IMR-90 (cell line): ENCODE data around the gene RAB12. TPM values are rescaled to one million over a fixed set of nuclear protein-coding genes. Genes with fewer than 3 reads are reported as not detected.

Source experiments
- ATAC-seq: fragments of 200-7000 bp; cut with Tn5 transposase; 2 replicates; pipeline ENCODE4 v1.9.1; 2020; ENCODE audit warnings: low read depth, mild to moderate bottlenecking, moderate library complexity
- BruUV-seq: library from RNA; stranded (reverse); fragments of 400-500 nt; replicated peaks from 2 replicates; lab custom pipeline; 2021; lab: Mats Ljungman, UMichigan
- CTCF ChIA-PET: fragments of 300-600 bp; formaldehyde crosslinking; extraction: SDS; loops from one replicate; lab custom pipeline; 2021; ENCODE audit warnings: antibody characterized with exemption; lab: Yijun Ruan, JAX
- POLR2A ChIA-PET: fragments of 300-600 bp; sonication (Branson Sonifier 250); formaldehyde crosslinking; loops from one replicate; lab custom pipeline; 2022; ENCODE audit warnings: antibody characterized with exemption; ENCODE audit not compliant: unreplicated experiment; lab: Charles Lee
- DNase-seq: peaks from one replicate; pipeline ENCODE4 v3.0.0; 2013
- H2AFZ ChIP-seq: replicated peaks from 2 replicates; pipeline ENCODE3; 2013; ENCODE audit warnings: low read length, mild to moderate bottlenecking; ENCODE audit not compliant: poor library complexity
- H2AK5ac ChIP-seq: 2 replicates; pipeline ENCODE4 v1.6.1; 2013; ENCODE audit warnings: low read depth, low read length, inconsistent platforms
- H2AK9ac ChIP-seq: replicated peaks from 2 replicates; pipeline ENCODE3; 2013; ENCODE audit warnings: mild to moderate bottlenecking, low read depth, low read length, moderate library complexity; ENCODE audit not compliant: poor library complexity
- H2BK120ac ChIP-seq: 2 replicates; pipeline ENCODE4 v1.6.1; 2013; ENCODE audit warnings: low read depth, low read length, inconsistent platforms
- H2BK15ac ChIP-seq: 3 replicates; pipeline ENCODE4 v1.6.1; 2013; ENCODE audit warnings: low read depth, low read length, inconsistent platforms
- H2BK20ac ChIP-seq: 2 replicates; pipeline ENCODE4 v1.6.1; 2013; ENCODE audit warnings: low read depth, mild to moderate bottlenecking, inconsistent platforms, low read length, moderate library complexity
- H2BK5ac ChIP-seq: 2 replicates; pipeline ENCODE4 v1.6.1; 2013; ENCODE audit warnings: mild to moderate bottlenecking, low read depth, low read length, inconsistent platforms; ENCODE audit not compliant: poor library complexity, severe bottlenecking
- H3K14ac ChIP-seq: replicated peaks from 2 replicates; pipeline ENCODE4 v1.6.1; 2013; ENCODE audit warnings: low read depth, low read length, inconsistent platforms
- H3K18ac ChIP-seq: 2 replicates; pipeline ENCODE4 v1.6.1; 2013; ENCODE audit warnings: low read depth, low read length, control low read depth
- H3K23ac ChIP-seq: 2 replicates; pipeline ENCODE4 v1.6.1; 2013; ENCODE audit warnings: low read depth, low read length, inconsistent platforms
- H3K27ac ChIP-seq: 2 replicates; pipeline ENCODE4 v1.5.1; 2013; ENCODE audit warnings: mild to moderate bottlenecking, control low read depth, low read length; ENCODE audit not compliant: insufficient read depth
- H3K27me3 ChIP-seq: 2 replicates; pipeline ENCODE4 v1.6.1; 2013; ENCODE audit warnings: low read length; ENCODE audit not compliant: control insufficient read depth, insufficient read depth
- H3K36me3 ChIP-seq: 2 replicates; pipeline ENCODE4 v1.6.1; 2013; ENCODE audit warnings: low read length, mixed read lengths; ENCODE audit not compliant: control insufficient read depth, insufficient read depth
- H3K4ac ChIP-seq: 2 replicates; pipeline ENCODE4 v1.6.1; 2013; ENCODE audit warnings: low read depth, low read length, inconsistent platforms
- H3K4me1 ChIP-seq: 2 replicates; pipeline ENCODE4 v1.6.1; 2013; ENCODE audit warnings: low read length, mixed read lengths; ENCODE audit not compliant: control insufficient read depth, insufficient read depth
- H3K4me2 ChIP-seq: 2 replicates; pipeline ENCODE4 v1.6.1; 2013; ENCODE audit warnings: low read depth, mild to moderate bottlenecking, control low read depth, low read length, moderate library complexity
- H3K4me3 ChIP-seq: 2 replicates; pipeline ENCODE4 v1.5.1; 2013; ENCODE audit warnings: low read depth, mild to moderate bottlenecking, control low read depth, low read length, moderate library complexity; ENCODE audit not compliant: insufficient read depth
- H3K56ac ChIP-seq: 2 replicates; pipeline ENCODE4 v1.6.1; 2013; ENCODE audit warnings: low read length, inconsistent platforms; ENCODE audit not compliant: insufficient read depth; ENCODE audit errors: extremely low read depth
- H3K79me1 ChIP-seq, 2 experiments: 2 replicates each; pipeline ENCODE4 v1.6.1; 2013; ENCODE audit warnings: low read length in 2 of 2, inconsistent platforms in 1 of 2, low read depth in 1 of 2
- H3K9ac ChIP-seq: 2 replicates; pipeline ENCODE4 v1.6.1; 2013; ENCODE audit warnings: low read depth, low read length, control low read depth
- H3K9me1 ChIP-seq: 2 replicates; pipeline ENCODE4 v1.6.1; 2013; ENCODE audit warnings: low read length, inconsistent platforms; ENCODE audit not compliant: insufficient read depth
- H3K9me3 ChIP-seq: 2 replicates; pipeline ENCODE4 v1.6.1; 2013; ENCODE audit warnings: low read length; ENCODE audit not compliant: control insufficient read depth, insufficient read depth
- H4K20me1 ChIP-seq: 2 replicates; pipeline ENCODE4 v1.6.1; 2013; ENCODE audit warnings: low read length, inconsistent platforms; ENCODE audit not compliant: insufficient read depth
- H4K5ac ChIP-seq: 2 replicates; pipeline ENCODE4 v1.6.1; 2013; ENCODE audit warnings: mild to moderate bottlenecking, low read depth, low read length, control low read depth
- H4K8ac ChIP-seq, 2 experiments: 2 replicates each; pipeline ENCODE4 v1.6.1; 2013; ENCODE audit warnings: low read depth in 2 of 2, low read length in 2 of 2, control low read depth in 1 of 2, inconsistent platforms in 1 of 2
- H4K91ac ChIP-seq: 2 replicates; pipeline ENCODE4 v1.6.1; 2013; ENCODE audit warnings: low read depth, low read length, inconsistent platforms; ENCODE audit not compliant: insufficient read depth
- BHLHE40 ChIP-seq: fragments of 150-350 bp; IDR thresholded peaks from 2 replicates; pipeline ENCODE4 v1.6.1; 2016; ENCODE audit warnings: mild to moderate bottlenecking, low read depth, low read length
- CEBPB ChIP-seq: IDR thresholded peaks from 2 replicates; pipeline ENCODE4 v1.6.1; 2012; ENCODE audit warnings: low read depth, low read length, improper control_type of control experiment
- CHD1 ChIP-seq: IDR thresholded peaks from 2 replicates; pipeline ENCODE4 v1.6.1; 2012; ENCODE audit warnings: low read depth, low read length, improper control_type of control experiment
- FOS ChIP-seq: fragments of 150-350 bp; IDR thresholded peaks from 2 replicates; pipeline ENCODE4 v1.6.1; 2016; ENCODE audit warnings: low read depth, low read length
- MAFK ChIP-seq: IDR thresholded peaks from 2 replicates; pipeline ENCODE4 v1.6.1; 2012; ENCODE audit warnings: low read depth, low read length, improper control_type of control experiment
- MAZ ChIP-seq: IDR thresholded peaks from 2 replicates; pipeline ENCODE4 v1.6.1; 2012; ENCODE audit warnings: low read depth, mild to moderate bottlenecking, low read length, improper control_type of control experiment, moderate library complexity, borderline replicate concordance
- MXI1 ChIP-seq: IDR thresholded peaks from 2 replicates; pipeline ENCODE4 v1.6.1; 2012; ENCODE audit warnings: low read depth, mild to moderate bottlenecking, low read length, moderate library complexity, borderline replicate concordance
- NFE2L2 ChIP-seq: fragments of 150-350 bp; IDR thresholded peaks from 2 replicates; pipeline ENCODE4 v1.6.1; 2016; ENCODE audit warnings: low read depth, mild to moderate bottlenecking, low read length
- POLR2A ChIP-seq: IDR thresholded peaks from 2 replicates; pipeline ENCODE4 v1.6.1; 2012; ENCODE audit warnings: mild to moderate bottlenecking, low read depth, low read length
- RAD21 ChIP-seq: IDR thresholded peaks from 2 replicates; pipeline ENCODE4 v1.6.1; 2012; ENCODE audit warnings: low read length, improper control_type of control experiment
- RCOR1 ChIP-seq: IDR thresholded peaks from 2 replicates; pipeline ENCODE4 v1.6.1; 2012; ENCODE audit warnings: mild to moderate bottlenecking, low read length, improper control_type of control experiment; ENCODE audit not compliant: insufficient replicate concordance
- RFX5 ChIP-seq: IDR thresholded peaks from 2 replicates; pipeline ENCODE4 v1.8.0; 2012; ENCODE audit warnings: low read depth, mild to moderate bottlenecking, low read length, moderate library complexity
- SMC3 ChIP-seq: fragments of 150-350 bp; IDR thresholded peaks from 2 replicates; pipeline ENCODE4 v1.6.1; 2016; ENCODE audit warnings: low read depth, mild to moderate bottlenecking, antibody characterized with exemption, low read length, moderate library complexity
- WGBS, 2 experiments: methylation state at CpG; one replicate each; pipeline versions ENCODE4 v1.1.5 to v1.1.7; 2013; ENCODE audit warnings: missing lambda C conversion rate in 2 of 2; ENCODE audit not compliant: insufficient read length in 1 of 2; ENCODE audit errors: extremely low coverage in 2 of 2; 5-methylcytosine and 5-hydroxymethylcytosine counted together
- dilution Hi-C: fragments of 300-500 bp; cut with HindIII; formaldehyde crosslinking; loops from one replicate; pipeline ENCODE4 v1.14.3; 2018; ENCODE audit warnings: low sequenced_read_pairs; ENCODE audit not compliant: unreplicated experiment
- in situ Hi-C: fragments of 300-500 bp; cut with MboI; formaldehyde crosslinking; loops from 3 replicates; pipeline ENCODE4 v1.14.3; 2019; ENCODE audit warnings: low sequenced_read_pairs, inconsistent platforms, mixed read lengths
- intact Hi-C: fragments of 100-400 bp; cut with micrococcal nuclease; formaldehyde crosslinking; loops from 2 replicates; pipeline ENCODE4 v1.10.0; 2022
- polyA plus RNA-seq, 3 experiments: library from polyadenylated mRNA; depleted of rRNA; stranded (reverse); fragments of >200 nt; gene quantifications; 2 replicates each; pipeline ENCODE4 v1.2.3, GENCODE V29; 2012; ENCODE audit warnings: low replicate concordance in 1 of 3
- total RNA-seq: library from RNA; depleted of rRNA; stranded (reverse); fragments of >200 nt; gene quantifications from 2 replicates; pipeline ENCODE4 v1.2.3, GENCODE V29; 2012
- TF ChIP-seq, protein P1 (sequence below): fragments of 150-350 bp; IDR thresholded peaks from 2 replicates; pipeline ENCODE4 v1.6.1; 2016; ENCODE audit warnings: low read depth, mild to moderate bottlenecking, low read length, moderate library complexity, borderline replicate concordance
- TF ChIP-seq, protein P2 (sequence below): conservative IDR thresholded peaks from 2 replicates; pipeline ENCODE4 v1.5.1; 2012; ENCODE audit warnings: mild to moderate bottlenecking, low read depth, low read length, improper control_type of control experiment
- TF ChIP-seq, protein P3 (sequence below): fragments of 150-350 bp; IDR thresholded peaks from 2 replicates; pipeline ENCODE4 v1.6.1; 2017; ENCODE audit warnings: mild to moderate bottlenecking, antibody characterized with exemption, low read length, low read depth

RAB12 gene
- total and polyA plus RNA-seq, 2 of the 4 experiments (the other 2 are of a cell fraction): 14.9 to 19.2 TPM

DNA sequence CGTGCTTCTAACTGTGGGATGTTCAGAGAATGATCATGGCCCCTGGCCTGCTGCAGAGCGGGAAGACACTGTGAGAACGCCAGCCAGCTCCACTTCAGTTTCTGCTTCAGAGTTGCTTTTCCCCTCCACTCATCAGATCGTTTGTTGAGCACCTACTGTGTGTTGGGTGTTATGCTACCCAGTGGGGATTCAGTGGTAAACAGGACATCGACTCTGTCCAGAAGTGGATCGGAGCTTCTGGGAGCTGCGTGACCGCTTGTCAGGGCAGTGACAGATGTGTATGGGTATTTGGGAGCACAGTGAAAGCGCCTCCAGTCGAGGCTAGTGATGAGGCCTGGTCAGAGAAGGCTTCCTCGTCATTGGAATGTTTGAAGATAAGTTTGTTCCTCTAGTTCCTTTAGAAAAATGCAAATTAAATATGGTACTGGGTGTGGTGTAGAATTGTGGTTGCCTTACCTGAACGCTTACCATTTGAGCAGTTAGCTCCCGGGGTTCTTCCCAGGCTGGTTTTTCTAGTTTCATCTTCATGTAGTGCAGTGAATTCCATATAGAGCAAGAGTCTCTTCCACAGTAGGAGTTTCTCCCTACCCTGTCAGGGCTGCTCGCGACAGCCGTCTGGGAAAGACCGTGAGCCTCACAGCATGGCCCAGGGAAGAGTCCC lies 2.8 kb downstream of the RAB12 start:
- in situ Hi-C loops (no loop called here), intact Hi-C loops (no loop called here), dilution Hi-C loops (no loop called here)
- POLR2A ChIA-PET: no interaction called here
- Histone ChIP-seq H3K4ac (no peak overlapping the region), H3K14ac (no peak overlapping the region), H4K8ac (no peak overlapping the region), H3K4me1 (peaks cover 18% of the 10 kb centered on the region), H3K9me1 (peaks cover 19% of the 10 kb centered on the region), H3K18ac (no peak overlapping the region), H3K36me3 (peaks cover 5% of the 10 kb centered on the region), H3K27me3 (no peaks in the 10 kb centered on the region), H2AK5ac (no peak overlapping the region), H2AK9ac (no peak overlapping the region), H3K23ac (no peak overlapping the region), H4K5ac (no peak overlapping the region), H4K20me1 (peaks cover 68% of the 10 kb centered on the region), H3K79me1 (peaks cover 21 to 63% of the 10 kb centered on the region in 2 experiments), H4K91ac (no peak overlapping the region), H2BK5ac (no peak overlapping the region), H2BK120ac (no peak overlapping the region), H3K9me3 (no peaks in the 10 kb centered on the region), H3K27ac (no peak overlapping the region), H2BK15ac (no peak overlapping the region), H3K4me3 (no peak overlapping the region), H2BK20ac (no peak overlapping the region), H3K9ac (no peak overlapping the region), H3K56ac (no peak overlapping the region), H2AFZ (no peak overlapping the region), H3K4me2 (no peak overlapping the region; the same call in 1 of the 2 replicates)
- ATAC-seq (no peak), DNase-seq (no peak)
- CTCF ChIA-PET: no interaction called here
- TF ChIP-seq RAD21 (no peak), CHD1 (no peak), RFX5 (no peak), SMC3 (no peak), RCOR1 (no peak), POLR2A (no peak), MAFK (no peak), CEBPB (no peak), BHLHE40 (no peak), MXI1 (no peak), NFE2L2 (no peak), MAZ (no peak), FOS (no peak)
- TF ChIP-seq, protein P1, sequence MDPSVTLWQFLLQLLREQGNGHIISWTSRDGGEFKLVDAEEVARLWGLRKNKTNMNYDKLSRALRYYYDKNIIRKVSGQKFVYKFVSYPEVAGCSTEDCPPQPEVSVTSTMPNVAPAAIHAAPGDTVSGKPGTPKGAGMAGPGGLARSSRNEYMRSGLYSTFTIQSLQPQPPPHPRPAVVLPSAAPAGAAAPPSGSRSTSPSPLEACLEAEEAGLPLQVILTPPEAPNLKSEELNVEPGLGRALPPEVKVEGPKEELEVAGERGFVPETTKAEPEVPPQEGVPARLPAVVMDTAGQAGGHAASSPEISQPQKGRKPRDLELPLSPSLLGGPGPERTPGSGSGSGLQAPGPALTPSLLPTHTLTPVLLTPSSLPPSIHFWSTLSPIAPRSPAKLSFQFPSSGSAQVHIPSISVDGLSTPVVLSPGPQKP: no peak
- TF ChIP-seq, protein P2, sequence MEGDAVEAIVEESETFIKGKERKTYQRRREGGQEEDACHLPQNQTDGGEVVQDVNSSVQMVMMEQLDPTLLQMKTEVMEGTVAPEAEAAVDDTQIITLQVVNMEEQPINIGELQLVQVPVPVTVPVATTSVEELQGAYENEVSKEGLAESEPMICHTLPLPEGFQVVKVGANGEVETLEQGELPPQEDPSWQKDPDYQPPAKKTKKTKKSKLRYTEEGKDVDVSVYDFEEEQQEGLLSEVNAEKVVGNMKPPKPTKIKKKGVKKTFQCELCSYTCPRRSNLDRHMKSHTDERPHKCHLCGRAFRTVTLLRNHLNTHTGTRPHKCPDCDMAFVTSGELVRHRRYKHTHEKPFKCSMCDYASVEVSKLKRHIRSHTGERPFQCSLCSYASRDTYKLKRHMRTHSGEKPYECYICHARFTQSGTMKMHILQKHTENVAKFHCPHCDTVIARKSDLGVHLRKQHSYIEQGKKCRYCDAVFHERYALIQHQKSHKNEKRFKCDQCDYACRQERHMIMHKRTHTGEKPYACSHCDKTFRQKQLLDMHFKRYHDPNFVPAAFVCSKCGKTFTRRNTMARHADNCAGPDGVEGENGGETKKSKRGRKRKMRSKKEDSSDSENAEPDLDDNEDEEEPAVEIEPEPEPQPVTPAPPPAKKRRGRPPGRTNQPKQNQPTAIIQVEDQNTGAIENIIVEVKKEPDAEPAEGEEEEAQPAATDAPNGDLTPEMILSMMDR: no peak
- TF ChIP-seq, protein P3, sequence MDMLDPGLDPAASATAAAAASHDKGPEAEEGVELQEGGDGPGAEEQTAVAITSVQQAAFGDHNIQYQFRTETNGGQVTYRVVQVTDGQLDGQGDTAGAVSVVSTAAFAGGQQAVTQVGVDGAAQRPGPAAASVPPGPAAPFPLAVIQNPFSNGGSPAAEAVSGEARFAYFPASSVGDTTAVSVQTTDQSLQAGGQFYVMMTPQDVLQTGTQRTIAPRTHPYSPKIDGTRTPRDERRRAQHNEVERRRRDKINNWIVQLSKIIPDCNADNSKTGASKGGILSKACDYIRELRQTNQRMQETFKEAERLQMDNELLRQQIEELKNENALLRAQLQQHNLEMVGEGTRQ: no peak
- BruUV-seq: no TSS peak
- 97% methylated on average over 7 of the region's 17 CpGs; no CpG with 5 or more reads in 1 of the 2 experiments for WGBS, 2 experiments
